Lower leg skin (tissue), 4 donors: Measurements from ENCODE around the gene PPFIA3. TPM values are rescaled to one million over a fixed set of nuclear protein-coding genes. Genes with fewer than 3 reads are reported as not detected.

Experiments used
- DNase-seq, 2 donors: peaks; one replicate each; pipeline ENCODE4 v3.0.0-alpha.2; 2019; ENCODE audit warnings: low spot score in 2 of 2
- H3K4me3 ChIP-seq: fragments of 200-600 bp; sonication (generic); 2 replicates; pipeline ENCODE4 v1.5.1; 2017; ENCODE audit warnings: mild to moderate bottlenecking, low read depth; ENCODE audit not compliant: poor library complexity, severe bottlenecking
- CTCF ChIP-seq, 3 donors: fragments of 450-650 bp; IDR thresholded peaks; one replicate each; pipeline ENCODE4 v1.5.1; 2016; ENCODE audit warnings: antibody characterized with exemption in 3 of 3, mild to moderate bottlenecking in 3 of 3, moderate library complexity in 2 of 3
- POLR2A ChIP-seq, 2 donors: fragments of 450-650 bp; IDR thresholded peaks; one replicate each; pipeline ENCODE4 v1.6.1; 2016 to 2017; ENCODE audit warnings: antibody characterized with exemption in 2 of 2, mild to moderate bottlenecking in 1 of 2, moderate library complexity in 1 of 2
- WGBS, 2 donors: methylation state at CpG; one replicate each; pipeline ENCODE4 v1.1.5; 2018; 5-methylcytosine and 5-hydroxymethylcytosine counted together
- intact Hi-C: fragments of 100-400 bp; cut with DNase I; formaldehyde crosslinking; loops from one replicate; pipeline ENCODE4 v1.15.0; 2023; ENCODE audit warnings: low total_unique reads
- total RNA-seq, 4 donors: library from RNA; depleted of rRNA; stranded (reverse); fragments of >200 nt; gene quantifications; one replicate each; pipeline ENCODE4 v1.1.0, GENCODE V29; 2016

PPFIA3 gene
- total RNA-seq, 4 donors from 2014 or later, result 52.3 to 78.1 (median 64.4) TPM

GRCh38 chr19:49152119-49152550, 32.8 kb downstream of the PPFIA3 start:
- intact Hi-C loops, result no loop called here
- no peak for TF ChIP-seq CTCF (IDR thresholded peaks at IDR 0.05)
- TF ChIP-seq POLR2A (IDR thresholded peaks at IDR 0.05), result no peak
- H3K4me3 ChIP-seq, result no peak overlapping the region
- 34 to 39% methylated on average over 10 of the region's 10 CpGs for WGBS, 2 donors
- no peak for DNase-seq

- H3K4me3 ChIP-seq, result no peak overlapping the region
- DNase-seq, result no peak
- no peak for TF ChIP-seq POLR2A (IDR thresholded peaks at IDR 0.05)
- 90 to 93% methylated on average over 10 of the region's 10 CpGs for WGBS, 2 donors
- intact Hi-C loops, result no loop called here
Measured at GRCh38 chr19:49153167-49153809, 33.9 kb downstream of the PPFIA3 start.

GRCh38 chr19:49154279-49154678, 34.9 kb downstream of the PPFIA3 start:
- intact Hi-C loops, result no loop called here
- TF ChIP-seq POLR2A (IDR thresholded peaks at IDR 0.05), result no peak
- TF ChIP-seq CTCF (IDR thresholded peaks at IDR 0.05), result no peak
- 88 to 91% methylated on average over 6 of the region's 6 CpGs for WGBS, 2 donors
- DNase-seq, result no peak
- H3K4me3 ChIP-seq, result no peak overlapping the region

- intact Hi-C loops, result no loop called here
- no peak for TF ChIP-seq POLR2A (IDR thresholded peaks at IDR 0.05)
- TF ChIP-seq CTCF (IDR thresholded peaks at IDR 0.05), result no peak
- H3K4me3 ChIP-seq, result no peak within 1 kb of the TSS
- WGBS, 2 donors, result 64 to 70% methylated on average over 18 to 19 of the region's 19 CpGs
- no peak for DNase-seq
Measured at GRCh38 chr19:49155005-49155819, 35.9 kb downstream of the PPFIA3 start, which contains the start of gene HRC. Gene HRC (minus strand): TSS chr19:49155396. CDS start chr19:49155237, 159 bp downstream.

- DNase-seq, result no peak
- TF ChIP-seq CTCF (IDR thresholded peaks at IDR 0.05) (no peak), POLR2A (IDR thresholded peaks at IDR 0.05) (no peak)
- H3K4me3 ChIP-seq, result no peak overlapping the region
- WGBS, 2 donors, result 68 to 79% methylated on average over 4 of the region's 4 CpGs
- intact Hi-C loops, result no loop called here
Measured at GRCh38 chr19:49155820-49156346, 36.5 kb downstream of the PPFIA3 start.
